Measurements from ENCODE around the gene NMNAT1. TPM values are rescaled to one million over a fixed set of nuclear protein-coding genes. Genes with fewer than 3 reads are reported as not detected.
A peak's percentile ranks its signal among the peaks of the same experiment; 100 is the strongest.

The NMNAT1 gene
- total RNA-seq, 1 experiment from 2014 or later: 8.6 TPM

Small RNAs within 50 kb of the gene (microRNA-seq; reads per million reads assigned to microRNA genes)
- gene MIR5697 (ENCODE audit: borderline number of aligned reads): 6.0 reads per million, percentile 15 among the genes with 10 or more reads in this experiment

Other genes with a start within 250 kb of the NMNAT1 start
- 113 TPM for gene CLSTN1, start 119.5 kb upstream of the NMNAT1 start, total RNA-seq (2021; ENCODE audit: unreplicated experiment)
- 31.3 TPM for gene CTNNBIP1, start 33.2 kb upstream of the NMNAT1 start, total RNA-seq (2021; ENCODE audit: unreplicated experiment)
- gene LZIC, start 84 bp upstream of the NMNAT1 start, total RNA-seq (2021; ENCODE audit: unreplicated experiment): 26.6 TPM
- 45.6 TPM for gene RBP7, start 53.8 kb downstream of the NMNAT1 start, total RNA-seq (2021; ENCODE audit: unreplicated experiment)
- gene UBE4B, start 89.5 kb downstream of the NMNAT1 start, total RNA-seq (2021; ENCODE audit: unreplicated experiment): 44.7 TPM

Measured in HCT116 (cell line).